Testis (tissue), 3 donors: ENCODE results near the gene WASHC2C. TPM values are rescaled to one million over a fixed set of nuclear protein-coding genes. Genes with fewer than 3 reads are reported as not detected.
"Not testable (repeated sequence)": the region's sequence is repeated elsewhere in the genome, so short reads cannot be mapped to it uniquely, and the experiment has no call there.

ENCODE experiments used
- DNase-seq: peaks from one replicate; pipeline ENCODE4 v3.0.0-alpha.2; 2019
- H3K27ac ChIP-seq, 2 donors: fragments of 200-600 bp; sonication (generic); one replicate each; pipeline ENCODE4 v1.5.1; 2019
- H3K27me3 ChIP-seq: fragments of 200-600 bp; sonication (generic); one replicate; pipeline ENCODE4 v1.5.1; 2019
- H3K36me3 ChIP-seq: fragments of 200-600 bp; sonication (generic); one replicate; pipeline ENCODE4 v1.5.1; 2017; ENCODE audit warnings: low read depth; ENCODE audit errors: missing control alignments
- H3K4me1 ChIP-seq: fragments of 200-600 bp; sonication (generic); one replicate; pipeline ENCODE4 v1.5.1; 2019
- H3K4me3 ChIP-seq, 2 donors: fragments of 200-600 bp; sonication (generic); one replicate each; pipeline ENCODE4 v1.5.1; 2017 to 2019
- H3K9me3 ChIP-seq: fragments of 200-600 bp; sonication (generic); one replicate; pipeline ENCODE4 v1.5.1; 2017
- WGBS, 2 donors: methylation state at CpG; one replicate each; pipeline ENCODE4 v1.1.5; 2018; 5-methylcytosine and 5-hydroxymethylcytosine counted together
- intact Hi-C: fragments of 100-400 bp; cut with DNase I; formaldehyde crosslinking; loops from one replicate; pipeline ENCODE4 v1.15.1; 2023; ENCODE audit warnings: low total_unique reads
- polyA plus RNA-seq: library from polyadenylated mRNA; stranded (reverse); fragments of 350-450 nt; fragmentation: Illumina TruSeq; extraction: RNeasy Lipid Tissue Mini Kit (QIAGEN cat#74804); gene quantifications from one replicate; pipeline ENCODE4 v1.2.3, GENCODE V29; 2014; ENCODE audit warnings: low read depth, low replicate concordance; ENCODE audit not compliant: insufficient read depth
- total RNA-seq, 2 donors: library from RNA; depleted of rRNA; stranded (reverse); fragments of >200 nt; gene quantifications; one replicate each; pipeline ENCODE4 v1.2.3, GENCODE V29; 2016

Gene WASHC2C
- total and polyA plus RNA-seq, 3 donors from 2014 or later, result 33.8 to 42.0 (median 40.1) TPM

DNA sequence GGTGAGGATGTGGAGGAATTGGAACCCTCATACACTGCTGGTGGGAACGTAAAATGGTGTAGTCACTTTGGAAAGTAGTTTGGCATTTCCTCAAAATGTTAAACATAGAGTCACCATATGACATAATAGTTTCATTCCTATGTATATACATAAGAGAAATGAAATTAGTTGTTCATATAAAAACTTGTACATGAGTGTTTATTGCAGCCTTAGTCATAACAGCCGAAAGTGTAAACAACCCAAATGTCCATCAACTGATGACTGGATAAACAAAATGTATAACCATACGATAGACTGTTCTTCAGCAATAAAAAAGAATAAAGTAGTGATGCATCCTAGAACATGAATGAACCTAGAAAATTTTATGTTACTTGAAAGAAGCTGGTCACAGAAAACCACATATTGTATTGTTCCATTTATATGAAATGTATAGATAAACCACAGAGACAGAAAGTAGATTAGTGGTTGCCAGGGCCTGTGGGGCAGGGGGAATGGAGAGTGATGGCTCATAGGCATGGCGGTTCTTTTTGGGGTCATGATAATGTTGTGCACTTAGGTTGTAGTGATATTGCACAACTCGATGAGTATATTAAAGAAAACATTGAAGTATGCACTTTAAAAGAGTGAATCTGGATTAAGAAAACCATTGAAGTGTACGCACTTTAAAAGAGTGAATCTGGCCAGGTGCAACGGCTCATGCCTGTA, 44.8 kb downstream of the WASHC2C start:
- intact Hi-C loops, H3K4me1 ChIP-seq, H3K4me3 ChIP-seq, DNase-seq, H3K27ac ChIP-seq, H3K27me3 ChIP-seq, H3K36me3 ChIP-seq, H3K9me3 ChIP-seq: not testable (repeated sequence)
- WGBS, 2 donors, result 90 to 96% methylated on average over 6 of the region's 7 CpGs

DNA sequence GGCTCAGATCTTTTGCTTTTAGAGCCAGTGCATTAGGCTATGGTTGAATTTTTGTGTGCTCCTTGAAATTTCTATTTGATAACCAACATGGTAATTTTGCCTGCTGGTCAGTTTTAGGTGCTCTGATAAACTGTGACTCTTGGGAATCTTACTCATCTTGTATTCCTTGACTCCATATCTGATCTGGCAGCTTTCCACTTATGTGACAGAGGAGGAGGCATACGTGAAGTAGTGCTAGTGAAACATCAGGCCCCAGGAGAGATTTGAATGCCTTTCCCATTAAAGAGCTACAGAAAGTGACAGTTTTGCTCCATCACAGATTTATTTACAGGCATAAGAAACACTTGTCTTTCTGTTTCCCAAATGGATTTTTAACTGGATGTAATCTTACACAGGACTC, 59.2 kb downstream of the WASHC2C start:
- H3K9me3 ChIP-seq, intact Hi-C loops, H3K4me3 ChIP-seq, DNase-seq, H3K27me3 ChIP-seq, H3K36me3 ChIP-seq, H3K27ac ChIP-seq, H3K4me1 ChIP-seq: not testable (repeated sequence)
- 57 to 67% methylated on average over 1 of the region's 1 CpG for WGBS, 2 donors

DNA sequence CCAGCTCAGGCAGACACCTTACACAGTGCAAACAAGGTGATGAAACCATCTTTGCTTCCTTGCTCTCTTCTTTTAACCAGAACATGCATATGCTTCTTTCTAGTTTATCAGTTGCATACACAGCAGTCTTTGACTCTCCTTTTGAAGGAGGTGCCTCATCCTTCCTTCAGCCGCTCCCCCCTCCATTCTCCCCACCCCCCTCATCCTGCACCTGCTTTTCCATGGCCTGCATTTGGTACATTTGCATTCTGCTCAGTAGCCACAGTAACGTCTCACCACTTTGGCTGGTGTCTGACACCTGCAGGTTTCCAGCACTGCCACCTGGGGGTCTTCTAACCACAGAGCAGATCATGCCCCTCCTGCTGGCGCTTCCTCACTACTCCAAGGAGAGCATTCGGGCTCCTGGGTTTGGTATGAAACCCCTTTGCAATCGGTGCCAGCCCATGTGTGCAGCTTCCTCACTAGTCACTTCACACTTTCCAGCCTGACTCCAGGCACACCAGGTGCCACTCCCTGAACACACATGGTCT, 60.2 kb downstream of the WASHC2C start:
- H3K9me3 ChIP-seq, H3K4me3 ChIP-seq, H3K4me1 ChIP-seq, H3K36me3 ChIP-seq, intact Hi-C loops, H3K27me3 ChIP-seq, DNase-seq, H3K27ac ChIP-seq: not testable (repeated sequence)
- no CpG with 5 or more reads among the region's 5 CpGs for WGBS, 2 donors

DNA sequence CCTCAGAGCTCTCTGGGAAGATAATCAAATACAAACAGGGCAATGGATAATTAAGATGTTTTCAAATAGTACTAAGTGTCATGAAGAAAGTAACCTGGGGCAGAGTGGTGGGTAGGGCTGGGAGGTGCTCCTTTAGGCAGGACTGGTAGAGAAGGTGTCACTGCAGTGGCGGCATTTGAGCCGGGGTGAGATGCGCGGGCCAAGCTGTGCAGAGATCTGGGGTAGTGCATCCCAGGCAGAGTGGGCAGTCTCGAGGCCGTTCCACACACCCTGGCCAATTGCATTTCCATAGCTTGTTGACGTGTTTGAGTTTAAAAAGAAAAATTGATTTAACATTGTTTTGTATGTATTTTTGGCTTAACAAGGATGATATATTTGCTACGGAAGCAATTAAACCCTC, 62.9 kb downstream of the WASHC2C start:
- H3K27ac ChIP-seq, H3K27me3 ChIP-seq, H3K36me3 ChIP-seq, H3K4me3 ChIP-seq, H3K4me1 ChIP-seq, intact Hi-C loops, DNase-seq, H3K9me3 ChIP-seq: not testable (repeated sequence)
- WGBS, 2 donors, result 97% methylated on average over 8 of the region's 8 CpGs

DNA sequence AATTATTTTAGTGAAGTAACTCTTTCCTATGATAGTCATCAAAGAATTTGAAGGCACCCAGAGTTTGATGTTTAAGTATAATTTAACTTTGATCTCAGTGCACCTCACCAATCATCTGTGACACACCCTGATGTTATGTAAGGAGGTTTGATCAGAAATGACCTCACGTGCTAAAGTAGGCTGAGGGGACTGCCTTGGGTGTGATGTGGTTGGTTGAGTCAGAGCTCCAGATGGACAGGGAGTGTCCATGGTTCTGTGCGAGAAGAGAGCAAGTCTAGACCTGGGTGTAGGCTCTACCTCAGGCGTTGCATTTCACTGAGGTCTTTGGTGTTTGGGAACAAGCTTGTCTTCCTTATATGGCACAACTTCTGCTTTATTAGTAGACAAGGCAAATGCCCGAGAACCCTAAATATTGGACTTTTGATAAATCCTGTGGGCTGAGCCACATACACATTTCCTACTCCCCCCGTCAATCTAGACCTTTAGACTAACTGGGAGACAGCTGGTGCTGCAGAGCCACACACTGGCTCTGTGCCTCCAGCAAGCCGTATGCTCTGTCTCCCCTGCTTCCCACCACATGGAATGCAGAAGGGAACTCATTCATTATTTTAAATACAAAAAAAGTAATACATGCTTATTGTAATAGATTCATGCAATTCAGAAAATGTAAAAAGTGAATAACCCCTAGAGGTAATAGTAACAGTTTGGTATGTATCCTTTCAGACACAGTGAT, 63.8 kb downstream of the WASHC2C start:
- H3K4me1 ChIP-seq, DNase-seq, intact Hi-C loops, H3K27ac ChIP-seq, H3K27me3 ChIP-seq, H3K9me3 ChIP-seq, H3K36me3 ChIP-seq, H3K4me3 ChIP-seq: not testable (repeated sequence)
- WGBS, 2 donors, result 90 to 94% methylated on average over 3 to 6 of the region's 6 CpGs

DNA sequence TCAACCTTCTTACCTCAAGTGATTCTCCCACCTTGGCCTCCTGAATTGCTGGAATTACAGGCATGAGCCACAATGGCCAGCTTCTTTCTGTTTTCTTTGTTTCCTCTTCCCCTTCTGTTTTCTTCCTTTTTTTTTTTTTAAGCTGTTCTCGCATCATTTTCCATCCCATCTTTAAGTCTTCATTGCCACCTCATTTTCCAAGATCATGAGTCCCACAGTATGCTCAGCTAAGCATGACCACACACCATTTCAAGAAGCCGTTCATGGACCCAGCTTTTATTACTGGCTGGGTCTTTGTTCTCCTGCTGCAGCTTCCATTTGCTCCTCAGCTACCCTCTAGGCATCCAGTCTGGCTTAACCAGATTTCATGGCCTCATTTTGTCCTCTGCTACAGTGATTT, 67.7 kb downstream of the WASHC2C start:
- H3K27ac ChIP-seq, H3K36me3 ChIP-seq, DNase-seq, intact Hi-C loops, H3K4me3 ChIP-seq, H3K27me3 ChIP-seq, H3K4me1 ChIP-seq, H3K9me3 ChIP-seq: not testable (repeated sequence)
- 29 to 75% methylated on average over 2 of the region's 2 CpGs for WGBS, 2 donors

DNA sequence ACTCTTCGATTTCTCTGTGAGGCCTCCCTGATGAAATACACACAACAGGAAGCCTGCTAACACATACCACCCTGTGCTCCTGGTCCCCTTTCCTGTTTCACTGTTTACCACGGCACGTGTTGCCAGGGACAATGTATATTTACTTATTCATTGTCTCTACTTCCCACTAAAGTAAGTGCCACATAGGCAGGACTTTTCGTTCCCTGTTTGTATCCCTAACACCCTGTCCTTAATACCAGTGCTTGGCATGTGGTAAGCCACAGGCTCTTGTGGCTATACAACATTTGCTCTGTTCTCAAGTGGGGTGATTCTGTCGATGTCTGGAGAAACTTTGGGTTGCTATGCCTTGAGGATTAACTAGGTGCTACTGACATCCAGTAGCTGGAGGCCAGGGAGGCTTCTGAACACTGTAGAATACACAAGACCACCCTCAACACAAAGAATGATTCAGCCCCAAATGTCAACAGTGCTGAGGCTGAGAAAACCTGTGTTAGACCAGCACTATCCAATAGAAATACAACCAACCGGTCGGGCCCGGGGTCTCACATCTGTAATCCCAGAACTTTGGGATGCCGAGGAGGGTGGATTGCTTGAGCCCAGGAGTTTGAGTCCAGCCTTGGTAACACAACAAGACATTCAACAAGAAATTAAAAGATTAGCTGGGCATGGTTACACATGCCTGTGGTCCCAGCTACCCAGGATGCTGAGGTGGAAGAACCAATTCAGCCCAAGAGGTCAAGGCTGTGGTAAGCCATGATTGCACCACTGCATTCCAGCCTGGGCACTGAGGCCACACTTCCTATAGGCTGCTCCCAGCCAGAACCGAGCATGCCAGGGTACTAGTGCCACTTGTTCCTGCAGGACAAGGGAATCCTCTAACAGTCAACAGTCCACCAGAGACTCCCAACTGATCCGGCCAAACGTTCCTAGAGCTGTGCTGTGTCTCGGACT, 76.3 kb downstream of the WASHC2C start:
- H3K9me3 ChIP-seq, H3K4me3 ChIP-seq, H3K36me3 ChIP-seq, H3K27me3 ChIP-seq, H3K4me1 ChIP-seq, intact Hi-C loops, H3K27ac ChIP-seq, DNase-seq: not testable (repeated sequence)
- 74 to 79% methylated on average over 13 of the region's 13 CpGs for WGBS, 2 donors

DNA sequence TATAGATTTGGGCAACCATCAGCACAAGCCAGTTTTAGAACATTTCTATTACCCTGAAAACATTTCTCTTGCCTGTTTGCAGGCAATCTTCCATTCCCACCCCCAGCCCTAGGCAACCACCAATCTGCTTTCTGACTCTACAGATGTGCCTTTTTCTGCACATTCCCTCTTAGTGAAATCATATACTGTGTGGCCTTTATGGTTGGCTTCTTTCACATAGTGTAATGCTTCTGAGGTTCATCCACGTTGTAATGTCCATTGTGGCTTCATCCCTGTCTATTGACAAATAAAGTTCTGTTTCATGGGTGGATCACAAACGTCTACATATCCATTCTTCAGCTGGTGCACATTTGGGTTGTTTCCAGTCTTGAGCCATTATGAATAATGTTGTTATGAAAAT, 77.9 kb downstream of the WASHC2C start:
- H3K4me1 ChIP-seq, H3K9me3 ChIP-seq, H3K36me3 ChIP-seq, H3K27ac ChIP-seq, DNase-seq, H3K4me3 ChIP-seq, intact Hi-C loops, H3K27me3 ChIP-seq: not testable (repeated sequence)
- 77 to 86% methylated on average over 2 of the region's 2 CpGs for WGBS, 2 donors
